Suprapubic skin (tissue), 4 donors: ENCODE data around the gene LRRC4. TPM values are rescaled to one million over a fixed set of nuclear protein-coding genes. Genes with fewer than 3 reads are reported as not detected.

Experiments used
- DNase-seq, 2 donors: peaks; one replicate each; pipeline ENCODE4 v3.0.0-alpha.2; 2019; ENCODE audit warnings: low spot score in 2 of 2
- H3K27ac ChIP-seq: fragments of 200-600 bp; sonication (generic); one replicate; pipeline ENCODE4 v1.5.1; 2019
- H3K27me3 ChIP-seq: fragments of 200-600 bp; sonication (generic); one replicate; pipeline ENCODE4 v1.5.1; 2019
- H3K36me3 ChIP-seq: fragments of 200-600 bp; sonication (generic); one replicate; pipeline ENCODE4 v1.5.1; 2019
- H3K4me1 ChIP-seq: fragments of 200-600 bp; sonication (generic); one replicate; pipeline ENCODE4 v1.5.1; 2019
- H3K4me3 ChIP-seq: fragments of 200-600 bp; sonication (generic); one replicate; pipeline ENCODE4 v1.5.1; 2019; ENCODE audit warnings: mild to moderate bottlenecking
- H3K9me3 ChIP-seq: fragments of 200-600 bp; sonication (generic); one replicate; pipeline ENCODE4 v1.5.1; 2019
- CTCF ChIP-seq, 2 donors: fragments of 200-600 bp in 1 of 2; fragments of 450-650 bp in 1 of 2; sonication (generic) in 1 of 2; IDR thresholded peaks; one replicate each; pipeline ENCODE4 v1.5.1; 2016 to 2019; ENCODE audit warnings: antibody characterized with exemption in 2 of 2, mild to moderate bottlenecking in 1 of 2, moderate library complexity in 1 of 2
- EP300 ChIP-seq: sonication (generic); formaldehyde crosslinking; IDR thresholded peaks from one replicate; pipeline ENCODE4 v1.6.1; 2017; ENCODE audit warnings: antibody characterized with exemption
- POLR2A ChIP-seq, 2 donors: fragments of 450-650 bp; IDR thresholded peaks; one replicate each; pipeline ENCODE4 v1.6.1; 2017; ENCODE audit warnings: antibody characterized with exemption in 2 of 2, mild to moderate bottlenecking in 2 of 2, moderate library complexity in 2 of 2
- POLR2AphosphoS5 ChIP-seq, 3 donors: sonication (generic); formaldehyde crosslinking; IDR thresholded peaks; one replicate each; pipeline ENCODE4 v1.6.1; 2017; ENCODE audit warnings: antibody characterized with exemption in 3 of 3
- WGBS: methylation state at CpG from one replicate; pipeline ENCODE4 v1.1.5; 2018; 5-methylcytosine and 5-hydroxymethylcytosine counted together
- total RNA-seq, 4 donors: library from RNA; depleted of rRNA; stranded (reverse); fragments of >200 nt; gene quantifications; one replicate each; pipeline ENCODE4 v1.1.0, GENCODE V29; 2016

The LRRC4 gene
- total RNA-seq, 4 donors from 2014 or later: 0.16 to 0.57 (median 0.21) TPM; not detected in 1

- DNase-seq: no peak
- no peaks in the 10 kb centered on the region for H3K9me3 ChIP-seq
- TF ChIP-seq POLR2A (IDR thresholded peaks at IDR 0.05) (no peak), POLR2AphosphoS5 (IDR thresholded peaks at IDR 0.05) (no peak), EP300 (no peak), CTCF (IDR thresholded peaks at IDR 0.05) (no peak)
- peaks cover 4% of the 10 kb centered on the region for H3K4me1 ChIP-seq
- 95% methylated on average over 11 of the region's 11 CpGs for WGBS
- H3K27ac ChIP-seq: no peak overlapping the region
- peaks cover 17% of the 10 kb centered on the region for H3K36me3 ChIP-seq
- no peak overlapping the region for H3K4me3 ChIP-seq
- H3K27me3 ChIP-seq: no peaks in the 10 kb centered on the region
These were observed 34.8 kb downstream of the LRRC4 start for GRCh38 chr7:127996253-127997071.

- no peak overlapping the region for H3K27ac ChIP-seq
- H3K4me3 ChIP-seq: no peak overlapping the region
- no peak for DNase-seq
- no peaks in the 10 kb centered on the region for H3K27me3 ChIP-seq
- 59% methylated on average over 3 of the region's 3 CpGs for WGBS
- no peaks in the 10 kb centered on the region for H3K9me3 ChIP-seq
- peaks cover 4% of the 10 kb centered on the region for H3K4me1 ChIP-seq
- peaks cover 22% of the 10 kb centered on the region for H3K36me3 ChIP-seq
- TF ChIP-seq POLR2AphosphoS5 (IDR thresholded peaks at IDR 0.05) (no peak), CTCF (IDR thresholded peaks at IDR 0.05) (no peak), EP300 (no peak)
These were observed 35.4 kb downstream of the LRRC4 start for GRCh38 chr7:127995881-127996215.

GRCh38 chr7:127995156-127995880, 35.9 kb downstream of the LRRC4 start:
- no peaks in the 10 kb centered on the region for H3K27me3 ChIP-seq
- no peak overlapping the region for H3K27ac ChIP-seq
- H3K4me1 ChIP-seq: peaks cover 4% of the 10 kb centered on the region
- H3K36me3 ChIP-seq: peaks cover 24% of the 10 kb centered on the region
- no peak overlapping the region for H3K4me3 ChIP-seq
- no peak for TF ChIP-seq EP300
- H3K9me3 ChIP-seq: no peaks in the 10 kb centered on the region
- WGBS: 49% methylated on average over 3 of the region's 3 CpGs
- DNase-seq: no peak

- DNase-seq: no peak
- peaks cover 4% of the 10 kb centered on the region for H3K4me1 ChIP-seq
- H3K9me3 ChIP-seq: no peaks in the 10 kb centered on the region
- TF ChIP-seq POLR2AphosphoS5 (IDR thresholded peaks at IDR 0.05): no peak
- TF ChIP-seq POLR2A (IDR thresholded peaks at IDR 0.05): no peak
- no peak for TF ChIP-seq EP300
- TF ChIP-seq CTCF (IDR thresholded peaks at IDR 0.05): no peak
- 88% methylated on average over 5 of the region's 5 CpGs for WGBS
- no peak overlapping the region for H3K27ac ChIP-seq
- peaks cover 24% of the 10 kb centered on the region for H3K36me3 ChIP-seq
- no peaks in the 10 kb centered on the region for H3K27me3 ChIP-seq
- H3K4me3 ChIP-seq: no peak overlapping the region
These were observed 37.2 kb downstream of the LRRC4 start for GRCh38 chr7:127993987-127994386.

GRCh38 chr7:127993317-127993716, 37.9 kb downstream of the LRRC4 start:
- Histone ChIP-seq H3K36me3 (peaks cover 24% of the 10 kb centered on the region), H3K9me3 (no peaks in the 10 kb centered on the region), H3K4me3 (no peak overlapping the region), H3K27ac (no peak overlapping the region), H3K27me3 (no peaks in the 10 kb centered on the region), H3K4me1 (peaks cover 4% of the 10 kb centered on the region)
- DNase-seq: no peak
- TF ChIP-seq POLR2A (IDR thresholded peaks at IDR 0.05) (no peak), EP300 (no peak), POLR2AphosphoS5 (IDR thresholded peaks at IDR 0.05) (no peak), CTCF (IDR thresholded peaks at IDR 0.05) (no peak)
- WGBS: 91% methylated on average over 6 of the region's 6 CpGs
